Measurements from ENCODE around the gene ARHGAP24.
"Not testable (repeated sequence)": the region's sequence is repeated elsewhere in the genome, so short reads cannot be mapped to it uniquely, and the experiment has no call there.

The ARHGAP24 gene

DNA sequence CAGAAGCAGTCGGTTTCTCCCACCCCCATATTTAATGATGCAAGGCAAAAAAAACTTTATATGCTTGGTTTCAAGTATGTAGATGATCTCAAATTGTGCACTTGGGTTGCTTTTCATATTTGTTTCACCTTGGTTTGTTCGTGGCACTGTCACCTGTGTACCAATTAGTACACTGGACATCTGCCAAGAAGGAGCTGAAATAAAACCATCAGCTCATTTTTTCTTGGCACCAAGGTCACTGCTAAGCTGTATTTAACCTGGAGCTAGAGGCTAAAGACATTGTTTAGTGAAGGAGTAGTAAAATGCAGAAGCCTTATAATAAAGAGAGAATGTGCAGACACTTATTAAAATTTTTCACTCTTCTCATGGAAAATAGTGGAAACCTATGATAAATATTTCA is 430.8 kb downstream of the ARHGAP24 start:
- Histone ChIP-seq H3K79me2 (ENCODE audit: control insufficient read depth, insufficient read depth, low read length, unreplicated experiment) (peaks cover 40% of the 10 kb centered on the region), H2AFZ (ENCODE audit: low read length, unreplicated experiment) (no peak overlapping the region), H3K27ac (ENCODE audit: low read depth, low read length) (no peak overlapping the region), H3K4me3 (ENCODE audit: low read depth, low read length) (no peak overlapping the region), H3K27me3 (ENCODE audit: insufficient read depth, low read length) (no peaks in the 10 kb centered on the region), H3K36me3 (ENCODE audit: insufficient read depth, low read length) (no peaks in the 10 kb centered on the region), H3K4me1 (ENCODE audit: control insufficient read depth, insufficient read depth, low read length, unreplicated experiment) (peaks cover 2% of the 10 kb centered on the region)

DNA sequence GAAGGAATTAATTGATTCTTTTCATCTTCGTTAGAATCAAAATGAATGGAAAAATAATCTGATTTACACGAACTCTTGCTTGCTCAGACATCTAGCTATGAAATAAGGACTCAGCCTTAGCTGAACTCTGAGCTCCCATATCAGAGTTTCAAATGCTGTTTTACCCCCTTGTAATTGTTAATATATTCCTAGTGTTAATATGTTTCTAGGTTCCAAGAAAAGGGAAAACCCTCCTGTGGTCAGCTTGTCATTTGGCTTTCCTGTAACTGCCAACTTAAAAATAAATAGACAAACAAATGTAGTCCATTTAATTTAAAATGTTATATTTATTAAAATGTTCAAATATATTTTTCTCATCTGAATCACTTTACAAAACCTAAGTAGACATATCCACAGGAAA is 432.1 kb downstream of the ARHGAP24 start:
- Histone ChIP-seq H3K79me2 (ENCODE audit: control insufficient read depth, insufficient read depth, low read length, unreplicated experiment) (peaks cover 43% of the 10 kb centered on the region), H3K27ac (ENCODE audit: low read depth, low read length) (no peak overlapping the region), H3K4me1 (ENCODE audit: control insufficient read depth, insufficient read depth, low read length, unreplicated experiment) (no peaks in the 10 kb centered on the region), H2AFZ (ENCODE audit: low read length, unreplicated experiment) (no peak overlapping the region), H3K27me3 (ENCODE audit: insufficient read depth, low read length) (no peaks in the 10 kb centered on the region), H3K4me3 (ENCODE audit: low read depth, low read length) (no peak overlapping the region), H3K36me3 (ENCODE audit: insufficient read depth, low read length) (no peaks in the 10 kb centered on the region)

DNA sequence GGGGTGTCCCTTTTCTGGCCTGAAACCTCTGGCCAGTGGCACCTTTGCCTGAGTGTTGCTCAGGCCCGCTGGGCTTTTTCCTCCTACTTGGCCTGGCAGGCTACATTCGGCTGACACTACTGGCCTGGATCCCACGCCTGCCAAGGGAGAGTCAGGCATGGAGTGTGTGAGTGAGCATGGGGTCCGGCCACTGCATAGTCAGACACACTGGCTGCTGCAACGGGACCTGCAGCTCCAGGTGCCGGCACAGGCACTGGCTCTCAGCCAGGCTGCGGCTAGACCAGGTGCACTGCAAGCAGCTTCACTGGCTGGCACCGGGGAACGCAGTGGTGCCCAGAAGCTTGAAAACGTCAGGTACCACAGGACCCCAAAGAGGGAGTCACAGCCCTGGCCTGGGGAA is 434.9 kb downstream of the ARHGAP24 start:
- peaks cover 50% of the 10 kb centered on the region for H3K79me2 ChIP-seq (ENCODE audit: control insufficient read depth, insufficient read depth, low read length, unreplicated experiment)
- H2AFZ ChIP-seq (ENCODE audit: low read length, unreplicated experiment), result no peak overlapping the region
- no peaks in the 10 kb centered on the region for H3K36me3 ChIP-seq (ENCODE audit: insufficient read depth, low read length)
- no peaks in the 10 kb centered on the region for H3K4me1 ChIP-seq (ENCODE audit: control insufficient read depth, insufficient read depth, low read length, unreplicated experiment)
- no peak overlapping the region for H3K27ac ChIP-seq (ENCODE audit: low read depth, low read length)
- H3K4me3 ChIP-seq (ENCODE audit: low read depth, low read length), result no peak overlapping the region
- H3K27me3 ChIP-seq (ENCODE audit: insufficient read depth, low read length), result no peaks in the 10 kb centered on the region

DNA sequence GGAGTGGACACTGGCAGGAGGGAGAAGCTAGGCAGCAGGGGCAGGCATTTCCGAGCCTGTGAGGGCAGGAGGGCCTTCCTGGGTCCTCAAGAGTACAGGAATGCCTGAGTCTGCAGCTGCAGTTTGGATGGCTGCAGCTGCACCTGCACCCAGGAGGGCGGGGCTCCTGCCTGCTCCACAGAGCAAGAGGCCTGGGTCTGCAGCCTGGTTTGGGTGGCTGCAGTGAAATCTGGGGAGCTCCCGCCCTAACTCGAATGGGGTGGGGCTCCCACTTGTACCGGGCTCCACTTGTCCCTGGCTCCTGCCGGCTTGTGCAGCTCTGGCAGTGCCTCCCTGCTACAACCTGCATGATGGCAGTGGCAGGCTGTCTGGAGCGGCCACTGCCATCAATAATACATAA is 436.0 kb downstream of the ARHGAP24 start:
- no peak overlapping the region for H2AFZ ChIP-seq (ENCODE audit: low read length, unreplicated experiment)
- H3K27me3 ChIP-seq (ENCODE audit: insufficient read depth, low read length), result no peaks in the 10 kb centered on the region
- no peak overlapping the region for H3K4me3 ChIP-seq (ENCODE audit: low read depth, low read length)
- H3K36me3 ChIP-seq (ENCODE audit: insufficient read depth, low read length), result no peaks in the 10 kb centered on the region
- peaks cover 45% of the 10 kb centered on the region for H3K79me2 ChIP-seq (ENCODE audit: control insufficient read depth, insufficient read depth, low read length, unreplicated experiment)
- no peaks in the 10 kb centered on the region for H3K4me1 ChIP-seq (ENCODE audit: control insufficient read depth, insufficient read depth, low read length, unreplicated experiment)
- no peak overlapping the region for H3K27ac ChIP-seq (ENCODE audit: low read depth, low read length)

DNA sequence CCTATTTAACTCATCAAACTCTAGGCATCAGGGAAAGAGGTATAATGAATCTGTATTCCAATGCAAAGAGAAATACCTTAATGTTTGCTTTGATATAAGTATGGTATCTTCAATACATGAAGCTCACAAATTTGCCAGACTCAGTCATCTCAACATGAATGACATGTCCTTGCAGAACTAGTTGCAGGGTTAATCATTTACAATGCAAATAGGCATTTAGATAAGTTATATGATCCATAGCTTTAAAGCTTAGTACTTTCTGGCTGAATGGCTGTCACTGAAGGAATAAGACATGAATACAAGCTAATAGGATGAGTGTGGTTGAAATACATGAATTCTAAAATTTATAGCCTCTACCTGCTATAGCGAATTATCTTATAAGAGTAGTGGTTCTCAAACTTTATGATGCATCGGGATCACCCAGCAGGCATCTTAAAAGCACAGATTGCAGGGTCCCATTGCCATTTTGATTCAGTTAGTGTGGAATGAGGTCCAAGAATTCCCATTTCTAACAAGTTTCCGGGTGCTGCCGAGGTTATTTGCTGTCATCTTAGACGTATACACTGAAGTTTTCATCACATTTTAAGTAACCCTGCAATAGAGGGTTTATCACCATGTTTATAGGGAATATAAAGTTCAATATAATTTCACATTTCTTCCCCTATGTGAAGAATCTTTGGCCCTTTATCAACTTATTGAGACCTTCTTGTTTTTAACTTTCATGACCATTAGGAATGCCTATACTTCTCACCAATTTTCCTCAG is 439.2 kb downstream of the ARHGAP24 start:
- Histone ChIP-seq H3K36me3 (ENCODE audit: insufficient read depth, low read length) (no peaks in the 10 kb centered on the region), H3K27ac (ENCODE audit: low read depth, low read length) (no peak overlapping the region), H3K4me3 (ENCODE audit: low read depth, low read length) (no peak overlapping the region), H3K27me3 (ENCODE audit: insufficient read depth, low read length) (no peaks in the 10 kb centered on the region), H3K4me1 (ENCODE audit: control insufficient read depth, insufficient read depth, low read length, unreplicated experiment) (no peaks in the 10 kb centered on the region), H3K79me2 (ENCODE audit: control insufficient read depth, insufficient read depth, low read length, unreplicated experiment) (peaks cover 28% of the 10 kb centered on the region), H2AFZ (ENCODE audit: low read length, unreplicated experiment) (no peak overlapping the region)

DNA sequence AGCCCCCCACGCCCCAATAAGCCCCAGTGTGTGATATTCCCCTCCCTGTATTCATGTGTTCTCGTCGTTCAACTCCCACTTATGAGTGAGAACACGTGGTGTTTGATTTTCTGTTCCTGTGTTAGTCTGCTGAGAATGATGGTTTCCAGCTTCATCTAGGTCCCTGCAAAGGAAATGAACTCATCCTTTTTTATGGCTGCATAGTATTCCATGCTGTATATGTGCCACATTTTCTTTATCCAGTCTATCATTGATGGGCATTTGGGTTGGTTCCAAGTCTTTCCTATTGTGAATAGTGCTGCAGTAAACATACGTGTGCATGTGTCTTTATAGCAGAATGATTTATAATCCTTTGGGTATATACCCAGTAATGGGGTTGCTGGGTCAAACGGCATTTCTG is 440.6 kb downstream of the ARHGAP24 start:
- H2AFZ ChIP-seq (ENCODE audit: low read length, unreplicated experiment); H3K27ac ChIP-seq (ENCODE audit: low read depth, low read length); H3K4me1 ChIP-seq (ENCODE audit: control insufficient read depth, insufficient read depth, low read length, unreplicated experiment); H3K27me3 ChIP-seq (ENCODE audit: insufficient read depth, low read length); H3K36me3 ChIP-seq (ENCODE audit: insufficient read depth, low read length); H3K4me3 ChIP-seq (ENCODE audit: low read depth, low read length): not testable (repeated sequence)
- peaks cover 23% of the 10 kb centered on the region for H3K79me2 ChIP-seq (ENCODE audit: control insufficient read depth, insufficient read depth, low read length, unreplicated experiment)

DNA sequence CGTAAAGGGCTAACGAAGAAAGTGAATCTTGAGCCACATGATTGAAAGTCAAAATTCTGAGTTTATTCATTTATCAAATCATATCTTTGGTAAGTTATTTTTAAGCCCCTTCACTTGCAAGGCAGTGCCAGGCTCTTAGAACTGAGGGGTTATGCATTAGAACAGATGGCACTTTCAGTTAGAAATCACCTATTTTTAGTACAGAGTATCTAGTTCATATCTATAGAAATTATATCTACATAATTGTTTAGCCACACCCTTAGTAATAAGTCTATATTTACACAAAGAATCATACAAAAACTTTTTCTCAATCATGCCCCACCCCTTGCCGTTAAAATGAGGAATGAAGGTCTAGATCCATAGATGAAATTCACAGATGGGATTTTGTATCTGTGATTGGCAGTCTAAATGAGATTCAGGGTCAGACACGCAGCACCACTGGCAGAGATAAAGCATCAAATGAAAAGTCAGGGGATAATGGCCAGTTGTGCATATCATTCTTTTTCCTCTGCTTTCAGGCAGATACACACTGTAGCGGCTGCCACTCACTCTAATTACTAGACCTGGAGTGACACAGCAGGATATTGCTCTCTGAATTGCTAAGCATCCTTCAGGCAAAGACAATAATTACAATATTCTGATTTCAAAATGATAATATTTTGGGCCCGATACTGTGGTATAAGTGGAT is 444.4 kb downstream of the ARHGAP24 start:
- no peak overlapping the region for H2AFZ ChIP-seq (ENCODE audit: low read length, unreplicated experiment)
- no peaks in the 10 kb centered on the region for H3K4me1 ChIP-seq (ENCODE audit: control insufficient read depth, insufficient read depth, low read length, unreplicated experiment)
- no peak overlapping the region for H3K27ac ChIP-seq (ENCODE audit: low read depth, low read length)
- no peaks in the 10 kb centered on the region for H3K27me3 ChIP-seq (ENCODE audit: insufficient read depth, low read length)
- peaks cover 18% of the 10 kb centered on the region for H3K79me2 ChIP-seq (ENCODE audit: control insufficient read depth, insufficient read depth, low read length, unreplicated experiment)
- peaks cover 6% of the 10 kb centered on the region for H3K36me3 ChIP-seq (ENCODE audit: insufficient read depth, low read length)
- H3K4me3 ChIP-seq (ENCODE audit: low read depth, low read length), result no peak overlapping the region

DNA sequence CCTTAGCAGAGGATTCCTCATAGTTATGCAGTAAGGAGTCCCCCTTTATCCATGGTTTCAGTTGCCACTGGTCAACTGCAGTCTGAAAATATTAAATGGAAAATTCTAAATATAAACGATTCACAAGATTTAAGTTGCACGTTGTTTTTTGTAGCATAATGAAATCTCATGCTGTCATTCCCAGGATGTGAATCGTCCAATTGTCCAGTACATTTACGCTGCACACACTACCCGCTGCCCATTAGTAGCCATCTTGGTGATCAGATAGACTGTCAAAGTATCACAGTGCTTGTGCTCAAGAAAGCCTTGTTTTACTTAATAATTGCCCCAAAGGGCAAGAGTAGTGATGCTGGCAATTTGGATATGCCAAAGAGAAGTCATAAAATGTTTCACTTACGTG is 450.1 kb downstream of the ARHGAP24 start:
- H3K4me1 ChIP-seq (ENCODE audit: control insufficient read depth, insufficient read depth, low read length, unreplicated experiment), result peaks cover 17% of the 10 kb centered on the region
- no peak overlapping the region for H3K4me3 ChIP-seq (ENCODE audit: low read depth, low read length)
- H3K36me3 ChIP-seq (ENCODE audit: insufficient read depth, low read length), result peaks cover 9% of the 10 kb centered on the region
- peaks cover 19% of the 10 kb centered on the region for H3K79me2 ChIP-seq (ENCODE audit: control insufficient read depth, insufficient read depth, low read length, unreplicated experiment)
- H3K27me3 ChIP-seq (ENCODE audit: insufficient read depth, low read length), result no peaks in the 10 kb centered on the region
- no peak overlapping the region for H3K27ac ChIP-seq (ENCODE audit: low read depth, low read length)
- no peak overlapping the region for H2AFZ ChIP-seq (ENCODE audit: low read length, unreplicated experiment)

DNA sequence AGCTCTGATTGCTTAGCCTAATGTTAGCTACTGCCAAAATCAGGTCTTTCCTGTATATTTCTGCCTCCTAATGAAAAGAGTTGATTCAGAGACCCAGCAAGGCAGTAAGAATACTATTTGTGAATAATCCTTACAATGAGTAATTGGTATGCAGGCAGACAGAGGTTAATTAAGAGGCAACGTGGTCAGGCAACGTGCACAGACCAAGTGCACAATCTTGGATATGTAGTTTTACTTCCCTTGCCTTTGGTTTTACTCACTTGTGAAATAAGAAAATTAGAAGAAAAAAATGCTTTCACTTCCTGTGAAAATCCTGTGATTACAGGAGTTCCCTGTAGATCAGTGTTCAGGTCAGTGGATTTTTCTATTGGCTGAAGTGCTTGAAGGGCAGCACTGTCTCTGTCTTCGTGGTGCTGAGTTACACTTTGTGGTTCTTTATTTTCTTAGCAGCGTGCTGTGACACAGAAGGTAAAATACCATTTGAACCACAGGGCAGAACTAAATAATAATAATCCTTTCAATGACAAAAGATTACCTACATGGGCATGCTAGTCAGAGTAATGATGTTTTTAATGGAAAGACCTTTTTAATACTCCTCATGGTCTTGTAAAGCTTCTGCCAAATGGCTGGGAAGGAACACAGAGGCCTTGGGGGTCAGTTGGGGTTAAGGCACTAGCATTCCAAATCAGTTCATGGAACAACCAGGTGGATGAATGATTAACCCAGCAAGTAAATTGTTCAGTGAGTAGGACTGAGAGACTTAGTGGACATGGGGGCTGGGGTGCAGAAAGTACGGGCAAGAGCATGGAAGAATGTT is 454.0 kb downstream of the ARHGAP24 start:
- H3K27ac ChIP-seq (ENCODE audit: low read depth, low read length), result 0 out of 2 replicates have a peak overlapping the region, but pooled peaks have one; percentile 21
- H3K4me1 ChIP-seq (ENCODE audit: control insufficient read depth, insufficient read depth, low read length, unreplicated experiment), result peaks cover 17% of the 10 kb centered on the region
- H3K27me3 ChIP-seq (ENCODE audit: insufficient read depth, low read length), result no peaks in the 10 kb centered on the region
- H3K4me3 ChIP-seq (ENCODE audit: low read depth, low read length), result no peak overlapping the region
- H3K36me3 ChIP-seq (ENCODE audit: insufficient read depth, low read length), result peaks cover 4% of the 10 kb centered on the region
- no peak overlapping the region for H2AFZ ChIP-seq (ENCODE audit: low read length, unreplicated experiment)
- peaks cover 7% of the 10 kb centered on the region for H3K79me2 ChIP-seq (ENCODE audit: control insufficient read depth, insufficient read depth, low read length, unreplicated experiment)

DNA sequence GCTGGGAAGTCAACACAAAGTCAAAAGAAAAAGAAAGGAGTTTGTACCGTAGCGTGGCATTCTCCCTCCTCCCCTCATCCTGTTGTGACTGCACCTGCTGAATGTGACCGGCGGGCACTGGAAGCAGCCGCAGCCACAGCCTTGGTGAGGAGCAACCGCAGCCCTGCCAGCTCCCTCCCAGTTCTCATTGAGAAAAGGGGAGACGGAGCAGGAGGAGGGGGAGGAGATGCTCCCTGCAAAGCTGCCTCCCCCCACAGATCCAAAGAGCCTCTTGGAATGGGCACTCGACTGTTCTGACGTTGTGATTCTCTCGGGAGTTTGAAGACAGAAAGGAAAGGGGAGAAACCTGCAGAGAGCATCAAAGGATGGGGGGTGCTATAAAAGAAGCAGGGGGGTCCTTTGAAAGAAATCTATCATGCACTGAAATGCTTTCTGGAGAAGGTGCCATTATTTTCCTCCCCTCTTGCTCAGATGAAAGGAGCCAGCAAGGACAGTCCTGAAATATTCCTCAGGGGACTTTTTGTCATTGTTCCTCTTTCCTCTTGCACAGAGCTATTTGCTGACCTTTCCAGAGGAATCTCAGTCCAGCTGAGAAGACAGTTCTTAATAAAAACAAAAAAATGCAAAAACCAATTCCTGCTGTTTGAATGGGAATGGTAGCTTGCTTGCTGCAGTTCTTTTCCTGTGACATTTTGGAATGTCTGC is 455.2 kb downstream of the ARHGAP24 start:
- peaks cover 17% of the 10 kb centered on the region for H3K4me1 ChIP-seq (ENCODE audit: control insufficient read depth, insufficient read depth, low read length, unreplicated experiment)
- H3K79me2 ChIP-seq (ENCODE audit: control insufficient read depth, insufficient read depth, low read length, unreplicated experiment), result peaks cover 5% of the 10 kb centered on the region
- no peak overlapping the region for H3K27ac ChIP-seq (ENCODE audit: low read depth, low read length)
- H3K4me3 ChIP-seq (ENCODE audit: low read depth, low read length), result no peak overlapping the region
- H2AFZ ChIP-seq (ENCODE audit: low read length, unreplicated experiment), result no peak overlapping the region
- no peaks in the 10 kb centered on the region for H3K27me3 ChIP-seq (ENCODE audit: insufficient read depth, low read length)
- H3K36me3 ChIP-seq (ENCODE audit: insufficient read depth, low read length), result no peaks in the 10 kb centered on the region; the same call in 1 of the 2 replicates

Measured in ACC112 (cell line).